H9 (cell line): ENCODE measurements around the gene EIF3K. TPM values are rescaled to one million over a fixed set of nuclear protein-coding genes. Genes with fewer than 3 reads are reported as not detected.

ENCODE experiments used
- DNase-seq: peaks from one replicate; pipeline ENCODE4 v3.0.0-alpha.2; 2017
- H2AFZ ChIP-seq: one replicate; pipeline ENCODE4 v1.6.1; 2013; ENCODE audit warnings: mild to moderate bottlenecking, low read length, control low read depth, moderate library complexity
- H2AK5ac ChIP-seq: 2 replicates; pipeline ENCODE4 v1.6.1; 2013; ENCODE audit warnings: low read length, control low read depth, mixed read lengths; ENCODE audit not compliant: insufficient read length
- H2BK120ac ChIP-seq: one replicate; pipeline ENCODE4 v1.6.1; 2013; ENCODE audit warnings: low read depth, mild to moderate bottlenecking, low read length, control low read depth, inconsistent platforms; ENCODE audit not compliant: poor library complexity, severe bottlenecking
- H2BK12ac ChIP-seq: 2 replicates; pipeline ENCODE4 v1.6.1; 2013; ENCODE audit warnings: low read length, control low read depth, mixed read lengths, low read depth; ENCODE audit not compliant: insufficient read length
- H2BK15ac ChIP-seq: 2 replicates; pipeline ENCODE4 v1.6.1; 2013; ENCODE audit warnings: low read depth, low read length, control low read depth
- H2BK20ac ChIP-seq: one replicate; pipeline ENCODE4 v1.6.1; 2013; ENCODE audit warnings: low read depth, mild to moderate bottlenecking, low read length, control low read depth, inconsistent platforms; ENCODE audit not compliant: poor library complexity, severe bottlenecking
- H2BK5ac ChIP-seq: 2 replicates; pipeline ENCODE4 v1.6.1; 2013; ENCODE audit warnings: low read length, control low read depth, mixed read lengths; ENCODE audit not compliant: insufficient read length
- H3K14ac ChIP-seq: 2 replicates; pipeline ENCODE4 v1.6.1; 2013; ENCODE audit warnings: low read length, control low read depth; ENCODE audit not compliant: insufficient read depth
- H3K18ac ChIP-seq: 2 replicates; pipeline ENCODE4 v1.6.1; 2013; ENCODE audit warnings: low read depth, mild to moderate bottlenecking, mixed read lengths, low read length, control low read depth; ENCODE audit not compliant: insufficient read length
- H3K23ac ChIP-seq: 2 replicates; pipeline ENCODE4 v1.6.1; 2013; ENCODE audit warnings: low read length, control low read depth, mixed read lengths, low read depth; ENCODE audit not compliant: insufficient read length
- H3K23me2 ChIP-seq: 2 replicates; pipeline ENCODE4 v1.6.1; 2013; ENCODE audit warnings: low read depth, mild to moderate bottlenecking, mixed read lengths, low read length, control low read depth; ENCODE audit not compliant: insufficient read length, poor library complexity, severe bottlenecking
- H3K27ac ChIP-seq: 2 replicates; pipeline ENCODE4 v1.5.1; 2013; ENCODE audit warnings: low read length, control low read depth, mixed read lengths, low read depth; ENCODE audit not compliant: insufficient read length
- H3K27me3 ChIP-seq: 2 replicates; pipeline ENCODE4 v1.6.1; 2013; ENCODE audit warnings: low read length, control low read depth, inconsistent platforms; ENCODE audit not compliant: insufficient read depth
- H3K4ac ChIP-seq: 2 replicates; pipeline ENCODE4 v1.6.1; 2013; ENCODE audit warnings: low read depth, mild to moderate bottlenecking, control low read depth, inconsistent platforms, low read length, moderate library complexity
- H3K4me1 ChIP-seq: 2 replicates; pipeline ENCODE4 v1.6.1; 2013; ENCODE audit warnings: low read length, control low read depth, inconsistent platforms; ENCODE audit not compliant: insufficient read depth
- H3K4me2 ChIP-seq: 2 replicates; pipeline ENCODE4 v1.6.1; 2013; ENCODE audit warnings: low read length, control low read depth, mixed read lengths; ENCODE audit not compliant: insufficient read length, insufficient read depth
- H3K56ac ChIP-seq: 2 replicates; pipeline ENCODE4 v1.6.1; 2013; ENCODE audit warnings: low read depth, mild to moderate bottlenecking, mixed read lengths, low read length, control low read depth; ENCODE audit not compliant: insufficient read length
- H3K79me1 ChIP-seq: 2 replicates; pipeline ENCODE4 v1.6.1; 2013; ENCODE audit warnings: low read depth, mild to moderate bottlenecking, moderate library complexity, low read length, control low read depth, inconsistent platforms; ENCODE audit not compliant: insufficient read depth, poor library complexity, severe bottlenecking
- H3K79me2 ChIP-seq: 2 replicates; pipeline ENCODE4 v1.6.1; 2013; ENCODE audit warnings: low read length, control low read depth, inconsistent platforms; ENCODE audit not compliant: insufficient read depth
- H3K9ac ChIP-seq: 2 replicates; pipeline ENCODE4 v1.6.1; 2013; ENCODE audit warnings: low read length, control low read depth, mixed read lengths; ENCODE audit not compliant: insufficient read length; ENCODE audit errors: extremely low read depth
- H3K9me3 ChIP-seq: one replicate; pipeline ENCODE4 v1.6.1; 2013; ENCODE audit warnings: low read depth, low read length, inconsistent platforms; ENCODE audit not compliant: control insufficient read depth
- H3T11ph ChIP-seq: one replicate; pipeline ENCODE4 v1.6.1; 2013; ENCODE audit warnings: mild to moderate bottlenecking, low read length, control low read depth, inconsistent platforms
- H4K20me1 ChIP-seq: one replicate; pipeline ENCODE4 v1.6.1; 2013; ENCODE audit not compliant: control insufficient read depth, insufficient read length, insufficient read depth
- H4K5ac ChIP-seq: 2 replicates; pipeline ENCODE4 v1.6.1; 2013; ENCODE audit warnings: low read depth, mild to moderate bottlenecking, mixed read lengths, low read length, control low read depth; ENCODE audit not compliant: insufficient read length
- H4K8ac ChIP-seq: replicated peaks from 2 replicates; pipeline ENCODE4 v1.6.1; 2013; ENCODE audit warnings: low read length, control low read depth, mixed read lengths, low read depth; ENCODE audit not compliant: insufficient read length
- H4K91ac ChIP-seq: 2 replicates; pipeline ENCODE4 v1.6.1; 2013; ENCODE audit warnings: low read depth, mild to moderate bottlenecking, moderate library complexity, mixed read lengths, low read length, control low read depth; ENCODE audit not compliant: insufficient read length
- H3K27ac Mint-ChIP-seq, 3 experiments: 2 replicates in 2 of 3; 3 replicates in 1 of 3; pipeline ENCODE4 v1.8.0; 2020 to 2021; ENCODE audit warnings: mixed read lengths in 3 of 3, mild to moderate bottlenecking in 1 of 3, moderate library complexity in 1 of 3
- H3K27me3 Mint-ChIP-seq: 2 replicates; pipeline ENCODE4 v1.8.0; 2021; ENCODE audit warnings: low read depth, mild to moderate bottlenecking, moderate library complexity, mixed read lengths
- H3K36me3 Mint-ChIP-seq, 3 experiments: 2 replicates in 2 of 3; 3 replicates in 1 of 3; pipeline ENCODE4 v1.8.0; 2020 to 2021; ENCODE audit warnings: low read depth in 3 of 3, mixed read lengths in 3 of 3; ENCODE audit not compliant: insufficient read depth in 1 of 3
- H3K4me1 Mint-ChIP-seq, 2 experiments: 2 replicates each; pipeline ENCODE4 v1.8.0; 2020; ENCODE audit warnings: mixed read lengths in 2 of 2
- H3K4me3 Mint-ChIP-seq, 2 experiments: 2 replicates in 1 of 2; 3 replicates in 1 of 2; pipeline ENCODE4 v1.8.0; 2020 to 2021; ENCODE audit warnings: mild to moderate bottlenecking in 2 of 2, mixed read lengths in 2 of 2, moderate library complexity in 1 of 2
- H3K9me3 Mint-ChIP-seq, 2 experiments: 2 replicates in 1 of 2; 3 replicates in 1 of 2; pipeline ENCODE4 v1.8.0; 2020; ENCODE audit warnings: mild to moderate bottlenecking in 2 of 2, mixed read lengths in 2 of 2, moderate library complexity in 1 of 2
- CTCF ChIP-seq: fragments of 200-600 bp; sonication (generic); conservative IDR thresholded peaks from 3 replicates; pipeline ENCODE4 v1.8.0; 2021; ENCODE audit warnings: antibody characterized with exemption, mild to moderate bottlenecking
- WGBS: extraction: QIAGEN DNeasy Blood & Tissue Kit; methylation state at CpG from one replicate; pipeline ENCODE4 v1.1.7; 2013; ENCODE audit warnings: missing lambda C conversion rate, low lambda C conversion rate, mixed read lengths; ENCODE audit not compliant: insufficient read length; ENCODE audit errors: extremely low coverage; 5-methylcytosine and 5-hydroxymethylcytosine counted together
- total RNA-seq: library from RNA; stranded (reverse); gene quantifications from 2 replicates; pipeline ENCODE4 v1.2.1, GENCODE V29; 2021

Gene EIF3K
- total RNA-seq, 1 experiment from 2014 or later: 345 TPM

- Histone ChIP-seq H3K27ac (peak overlapping the region; percentile 33), H2BK5ac (peak overlapping the region; percentile 76), H3K18ac (no peak overlapping the region), H2BK12ac (no peak overlapping the region), H3K79me1 (peaks cover 4% of the 10 kb centered on the region), H3T11ph (no peak overlapping the region), H3K14ac (no peak overlapping the region; the same call in 1 of the 2 replicates), H3K9me3 (no peaks in the 10 kb centered on the region), H2BK20ac (no peak overlapping the region), H4K5ac (no peak overlapping the region), H2BK15ac (peak overlapping the region; percentile 70; the same call in 1 of the 2 replicates), H3K27me3 (no peaks in the 10 kb centered on the region), H4K91ac (no peak overlapping the region), H2AFZ (no peak overlapping the region), H3K23ac (no peak overlapping the region), H3K79me2 (peaks cover 81% of the 10 kb centered on the region), H4K8ac (no peak overlapping the region), H3K4ac (no peak overlapping the region), H2AK5ac (no peak overlapping the region), H4K20me1 (no peaks in the 10 kb centered on the region), H3K9ac (no peak overlapping the region), H3K23me2 (peaks cover 6% of the 10 kb centered on the region), H3K56ac (no peak overlapping the region), H3K4me2 (peak overlapping the region; percentile 26), H2BK120ac (no peak overlapping the region), H3K4me1 (peaks cover 31% of the 10 kb centered on the region)
- peak overlapping the region in 1 of 2 experiments; percentile 59; a peak in 3 of 5 replicates for H3K4me3 Mint-ChIP-seq
- H3K36me3 Mint-ChIP-seq: peaks cover 12 to 29% (median 23%) of the 10 kb centered on the region in 3 experiments; a peak in 6 of 7 replicates
- peaks cover 85 to 88% of the 10 kb centered on the region in 2 experiments for H3K4me1 Mint-ChIP-seq
- peaks cover 0 to 2% of the 10 kb centered on the region in 2 experiments; a peak in 1 of 5 replicates for H3K9me3 Mint-ChIP-seq
- TF ChIP-seq CTCF: no peak
- no peak for DNase-seq
- H3K27me3 Mint-ChIP-seq: no peaks in the 10 kb centered on the region
- no CpG with 5 or more reads among the region's 6 CpGs for WGBS
- peak overlapping the region; percentile 37 to 88 (median 69) for H3K27ac Mint-ChIP-seq
These were observed 35.7 kb downstream of the EIF3K start for GRCh38 chr19:38654628-38655055.
